ENCODE results near the gene C9orf72. TPM values are rescaled to one million over a fixed set of nuclear protein-coding genes. Genes with fewer than 3 reads are reported as not detected.

Gene C9orf72
- total and polyA plus RNA-seq, 12 donors = 4.9 to 22.0 (median 15.8) TPM

- H3K9me3 ChIP-seq = peaks cover 0 to under 1% (median 0%) of the 10 kb centered on the region in 11 donors
- TF ChIP-seq CTCF (IDR thresholded peaks at IDR 0.05) = no peak
- H3K27me3 ChIP-seq = no peaks in the 10 kb centered on the region
- ATAC-seq = peak in 1 of 8 donors; percentile 50
- no peaks in the 10 kb centered on the region for H3K36me3 ChIP-seq
- peaks cover 0 to 30% (median 16%) of the 10 kb centered on the region in 9 donors for H3K4me1 ChIP-seq
- no peak for DNase-seq
- H3K27ac ChIP-seq = peak overlapping the region in 1 of 10 donors; percentile 36
- intact Hi-C loops (cut with DNase I) = loop anchor here in 1 of 10 donors (5.0 kb wide), 1 partner anchor 37 kb away; no protein-coding TSS in a partner anchor
- H3K4me3 ChIP-seq = no peak overlapping the region
- WGBS, 2 donors = 54 to 67% methylated on average over 2 of the region's 2 CpGs
Observed at GRCh38 chr9:27499451-27499850, 73.8 kb downstream of the C9orf72 start.

- Histone ChIP-seq H3K27ac (no peak overlapping the region), H3K4me1 (peaks cover 0 to 30% (median 16%) of the 10 kb centered on the region in 9 donors), H3K9me3 (no peaks in the 10 kb centered on the region), H3K27me3 (no peaks in the 10 kb centered on the region), H3K4me3 (no peak overlapping the region), H3K36me3 (no peaks in the 10 kb centered on the region)
- DNase-seq (no peak), ATAC-seq (no peak)
- TF ChIP-seq CTCF (IDR thresholded peaks at IDR 0.05) = no peak
- 72 to 76% methylated on average over 11 of the region's 11 CpGs for WGBS, 2 donors
- intact Hi-C loops (cut with DNase I) = loop anchor here in 1 of 10 donors (5.0 kb wide), 1 partner anchor 36 kb away; no protein-coding TSS in a partner anchor
Observed at GRCh38 chr9:27497883-27498417, 75.3 kb downstream of the C9orf72 start.

Other genes starting within 250 kb of the C9orf72 start
- gene IFNK, start 49.2 kb downstream of the C9orf72 start, total RNA-seq = not detected
- not detected for gene IFNK, start 49.2 kb downstream of the C9orf72 start, polyA plus RNA-seq
- 1 to 10 TPM in 9 of 10 donors, under 1 TPM in 1; 0.86 to 2.3 (median 1.4) TPM for gene MOB3B, start 43.7 kb downstream of the C9orf72 start, total RNA-seq
- under 1 TPM; 0.39 to 0.95 TPM for gene MOB3B, start 43.7 kb downstream of the C9orf72 start, polyA plus RNA-seq